ENCODE data around the gene DGKZ.

The DGKZ gene

DNA sequence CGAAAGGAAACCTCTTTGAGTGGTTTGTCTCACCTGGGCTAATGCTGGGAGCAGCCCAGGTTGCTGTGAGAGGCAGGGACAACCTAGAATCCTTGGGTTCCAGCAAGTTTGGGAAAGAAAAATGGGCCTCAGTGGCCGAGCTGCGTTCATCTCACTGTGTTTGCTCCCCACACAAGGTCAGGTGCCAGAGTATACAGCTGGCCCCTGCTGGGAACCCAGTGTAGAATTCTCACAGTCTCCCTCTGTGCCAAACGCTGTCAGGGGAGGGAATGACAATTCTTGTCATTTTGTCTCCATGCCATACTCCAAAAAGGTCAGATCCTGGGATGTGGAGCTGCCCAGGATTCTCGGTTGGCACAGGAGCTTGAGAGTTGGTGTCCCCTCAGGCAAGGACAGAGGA is 4.3 kb downstream of the DGKZ start:
- no peak for DNase-seq (ENCODE audit: insufficient read length)
- no peak for FAIRE-seq
- TF ChIP-seq TAF1 (IDR thresholded peaks at IDR 0.05; ENCODE audit: borderline replicate concordance, low read depth, low read length) (no peak), POLR2A (IDR thresholded peaks at IDR 0.05; ENCODE audit: low read depth, low read length) (no peak), POLR2AphosphoS5 (IDR thresholded peaks at IDR 0.05; ENCODE audit: low read depth, low read length) (no peak)

DNA sequence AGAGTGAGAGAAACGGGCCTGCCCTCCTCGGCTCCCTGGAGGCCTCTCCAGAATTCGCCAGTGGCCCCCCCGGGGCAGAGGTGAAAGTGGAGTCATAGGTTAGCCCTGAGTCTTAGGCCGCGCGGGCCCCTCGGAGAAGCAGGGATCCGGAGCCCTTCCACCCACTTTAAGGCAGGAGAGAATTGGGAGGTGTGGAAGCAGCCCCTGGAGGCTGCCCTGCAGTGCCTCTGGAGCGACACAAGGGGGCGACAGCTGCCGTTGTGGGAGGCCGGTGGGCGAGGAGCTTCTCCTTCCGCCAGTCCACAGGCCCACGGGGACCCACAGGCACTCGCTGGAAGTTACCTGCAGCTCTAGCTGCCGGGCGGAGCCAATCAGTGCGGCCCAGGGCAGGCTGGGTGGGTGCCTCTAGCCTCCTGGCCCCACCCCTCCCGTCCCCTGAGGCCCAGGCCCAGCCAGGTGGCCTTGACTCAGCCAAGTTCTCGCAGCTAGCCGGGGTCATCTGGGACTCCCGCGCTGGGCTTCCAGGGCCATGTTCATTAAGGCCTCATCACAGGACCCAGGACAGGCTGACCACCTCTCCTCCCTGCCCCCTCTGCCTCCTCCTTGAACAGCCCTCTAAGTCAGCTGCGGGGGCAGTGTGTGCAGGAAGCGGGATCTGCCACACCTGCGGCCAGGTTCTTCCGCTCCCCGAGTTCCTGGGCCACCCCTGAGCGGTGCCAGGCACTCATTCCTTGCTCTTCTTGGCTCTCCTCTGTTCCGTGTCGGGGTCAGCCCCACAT is 5.0 kb downstream of the DGKZ start:
- TF ChIP-seq POLR2AphosphoS5 (IDR thresholded peaks at IDR 0.05; ENCODE audit: low read depth, low read length): no peak
- no peak for TF ChIP-seq TAF1 (IDR thresholded peaks at IDR 0.05; ENCODE audit: borderline replicate concordance, low read depth, low read length)
- no peak for TF ChIP-seq POLR2A (IDR thresholded peaks at IDR 0.05; ENCODE audit: low read depth, low read length)
- DNase-seq (ENCODE audit: insufficient read length): peak; percentile 69
- FAIRE-seq: peak; percentile 42

DNA sequence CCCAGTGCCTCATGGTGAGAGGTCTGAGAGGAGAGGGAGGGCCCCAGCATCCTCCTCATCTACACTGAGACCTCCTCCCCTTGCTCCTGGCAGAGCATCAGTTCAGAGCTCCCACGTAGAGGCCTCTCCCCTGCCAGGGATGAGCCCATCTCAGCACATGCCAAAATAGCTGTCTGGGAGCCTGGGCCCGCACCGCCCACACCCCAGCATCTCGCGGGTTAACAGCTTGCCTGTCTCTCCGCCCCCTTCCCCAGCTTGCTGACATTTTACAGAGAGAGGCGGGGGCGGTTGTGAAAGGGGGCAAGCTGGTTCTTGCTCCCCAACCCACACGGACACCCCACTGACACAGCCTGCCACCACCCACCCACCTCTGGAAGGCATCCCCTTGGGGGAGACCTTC is 6.4 kb downstream of the DGKZ start:
- no peak for DNase-seq (ENCODE audit: insufficient read length)
- no peak for FAIRE-seq
- TF ChIP-seq TAF1 (IDR thresholded peaks at IDR 0.05; ENCODE audit: borderline replicate concordance, low read depth, low read length) (no peak), POLR2AphosphoS5 (IDR thresholded peaks at IDR 0.05; ENCODE audit: low read depth, low read length) (no peak), POLR2A (IDR thresholded peaks at IDR 0.05; ENCODE audit: low read depth, low read length) (no peak)

DNA sequence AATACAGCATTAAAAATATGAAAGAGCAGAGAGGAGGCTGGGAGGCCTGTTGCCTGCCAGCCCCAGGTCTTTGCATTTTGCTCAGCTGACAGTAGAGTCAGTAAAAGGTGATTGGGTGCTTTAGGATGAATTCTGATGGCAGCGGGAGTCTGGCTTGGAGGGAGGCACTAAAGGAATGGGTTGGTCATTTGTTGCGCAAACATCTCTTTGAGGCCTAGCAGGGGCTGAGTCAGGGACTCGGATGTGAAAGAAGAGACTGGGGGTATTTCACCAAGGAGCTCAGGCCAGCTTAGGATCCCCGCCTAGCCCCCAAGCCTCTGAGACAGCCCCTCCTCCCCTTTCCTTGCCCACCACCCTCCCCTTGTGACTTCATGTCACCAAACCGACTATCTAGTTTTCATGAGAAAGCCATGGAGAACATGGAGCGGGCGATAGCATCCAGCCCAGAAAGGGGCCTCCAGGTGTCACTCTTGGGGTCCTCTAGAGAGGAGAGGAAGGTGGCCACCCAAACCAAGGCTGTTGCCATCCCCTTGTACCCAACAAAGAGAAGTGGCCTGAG is 9.7 kb downstream of the DGKZ start:
- DNase-seq (ENCODE audit: insufficient read length) (no peak), FAIRE-seq (no peak)
- TF ChIP-seq POLR2A (IDR thresholded peaks at IDR 0.05; ENCODE audit: low read depth, low read length) (no peak), POLR2AphosphoS5 (IDR thresholded peaks at IDR 0.05; ENCODE audit: low read depth, low read length) (no peak), TAF1 (IDR thresholded peaks at IDR 0.05; ENCODE audit: borderline replicate concordance, low read depth, low read length) (no peak)

DNA sequence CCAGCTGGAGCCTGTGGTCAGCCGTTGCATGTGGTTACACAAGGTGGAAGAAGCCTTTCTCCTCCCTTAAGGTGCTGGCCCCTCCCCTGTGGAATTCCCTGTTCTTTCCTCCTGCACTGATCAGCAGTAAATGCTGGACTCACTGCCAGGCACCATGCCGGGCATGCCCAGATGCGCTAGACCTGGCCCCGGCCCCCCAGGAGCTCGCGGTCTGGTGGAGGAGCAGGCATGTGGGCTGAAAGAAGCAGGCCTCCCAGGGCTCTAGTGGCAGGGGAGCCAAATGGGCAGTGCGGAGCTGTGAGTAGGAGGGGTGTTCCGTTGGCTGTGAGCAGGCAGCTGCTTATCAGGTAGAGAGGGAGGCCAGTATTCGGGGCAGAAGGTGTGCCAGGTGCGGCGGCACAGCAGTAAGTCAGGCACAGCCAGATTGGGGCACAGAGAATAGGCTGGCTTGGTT is 10.2 kb downstream of the DGKZ start:
- TF ChIP-seq TAF1 (IDR thresholded peaks at IDR 0.05; ENCODE audit: borderline replicate concordance, low read depth, low read length): no peak
- DNase-seq (ENCODE audit: insufficient read length) (no peak), FAIRE-seq (no peak)

DNA sequence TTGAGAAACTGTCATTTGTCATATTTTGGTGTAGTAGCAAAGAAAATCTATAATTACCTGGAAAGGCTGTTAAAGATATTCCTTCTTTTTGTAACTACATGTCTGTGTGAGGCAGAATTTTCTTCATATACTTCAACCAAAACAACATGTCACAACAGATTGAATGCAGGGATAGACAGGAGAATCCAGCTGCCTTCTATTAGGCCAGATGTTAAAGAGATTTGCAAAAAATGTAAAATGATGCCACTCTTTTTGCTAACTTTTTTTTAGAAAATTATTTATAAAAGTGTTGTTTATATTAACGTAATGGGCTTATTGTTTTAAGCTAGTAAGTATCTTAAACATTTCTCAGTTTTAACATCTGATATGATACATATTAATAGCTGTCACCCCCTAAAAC is 12.7 kb downstream of the DGKZ start:
- no peak for DNase-seq (ENCODE audit: insufficient read length)
- FAIRE-seq: no peak
- TF ChIP-seq POLR2A (IDR thresholded peaks at IDR 0.05; ENCODE audit: low read depth, low read length): no peak
- TF ChIP-seq TAF1 (IDR thresholded peaks at IDR 0.05; ENCODE audit: borderline replicate concordance, low read depth, low read length): no peak
- TF ChIP-seq POLR2AphosphoS5 (IDR thresholded peaks at IDR 0.05; ENCODE audit: low read depth, low read length): no peak

DNA sequence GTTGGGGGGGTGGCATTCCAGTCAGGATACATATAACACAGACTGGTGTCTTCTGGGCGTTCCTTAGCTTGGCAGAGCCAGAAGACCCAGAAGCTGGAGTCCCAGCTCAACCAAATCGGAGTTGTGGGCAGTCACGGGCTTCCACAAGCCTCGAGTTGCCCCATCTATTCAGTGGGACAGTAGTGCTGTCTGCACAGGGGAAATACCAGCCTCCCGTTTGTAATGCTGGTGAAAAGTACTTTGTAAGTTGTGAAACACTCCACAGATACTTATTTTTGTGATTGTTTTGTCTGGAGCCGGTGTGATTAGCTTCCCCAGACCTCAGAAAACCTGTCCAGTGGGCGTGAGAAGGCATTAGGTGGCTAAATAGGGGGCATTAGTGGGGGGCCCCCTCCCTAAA is 13.6 kb downstream of the DGKZ start:
- FAIRE-seq: no peak
- TF ChIP-seq TAF1 (IDR thresholded peaks at IDR 0.05; ENCODE audit: borderline replicate concordance, low read depth, low read length) (no peak), POLR2A (IDR thresholded peaks at IDR 0.05; ENCODE audit: low read depth, low read length) (no peak)
- no peak for DNase-seq (ENCODE audit: insufficient read length)

DNA sequence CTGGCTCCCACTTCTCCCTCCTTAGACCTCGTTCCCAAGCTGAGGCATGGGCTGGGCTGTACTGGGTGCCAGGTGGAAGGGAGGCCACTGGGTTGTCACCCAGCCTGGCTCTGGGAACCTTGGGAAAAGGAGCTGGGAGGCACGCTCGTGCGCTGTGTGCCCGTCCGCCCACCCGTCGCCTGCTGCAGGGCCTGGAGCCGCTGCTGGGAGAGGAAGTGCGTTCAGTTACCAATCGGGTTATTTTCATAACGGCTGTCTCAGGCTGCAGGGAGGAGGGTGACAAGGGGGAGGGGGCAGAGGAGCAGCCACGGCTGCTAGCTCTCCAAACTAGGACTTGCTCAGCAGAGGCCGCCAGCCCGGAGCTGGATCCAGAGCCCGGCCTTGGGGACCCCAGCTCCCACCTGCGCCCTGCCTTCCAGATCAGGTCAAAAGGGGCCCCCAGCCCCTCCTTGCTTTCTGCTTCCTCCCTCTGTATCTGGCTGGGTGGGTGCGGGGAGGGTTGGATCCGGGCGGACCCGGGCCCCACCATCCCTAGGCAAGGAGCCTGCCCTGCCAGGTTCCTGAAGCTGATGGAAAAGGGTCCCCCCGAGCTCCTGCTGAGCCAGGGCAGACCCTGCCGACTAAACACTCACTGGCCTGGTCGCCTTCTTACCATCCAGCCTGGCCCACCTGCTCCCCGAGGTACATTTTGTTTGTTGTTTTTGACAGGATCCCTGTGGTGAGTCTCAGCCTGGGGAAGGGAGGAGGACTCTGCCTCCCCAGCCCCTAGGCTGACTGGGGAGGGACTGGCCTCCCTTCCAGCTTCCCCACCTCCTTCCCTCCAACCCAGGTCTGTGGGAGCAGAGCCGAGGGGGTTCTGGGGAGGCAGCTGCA is 14.3 kb downstream of the DGKZ start:
- peak; percentile 57; the same call in 1 of the 2 replicates for TF ChIP-seq POLR2AphosphoS5 (IDR thresholded peaks at IDR 0.05; ENCODE audit: low read depth, low read length)
- peak; percentile 78 for TF ChIP-seq POLR2A (IDR thresholded peaks at IDR 0.05; ENCODE audit: low read depth, low read length)
- peak; percentile 60; the same call in 1 of the 2 replicates for TF ChIP-seq TAF1 (IDR thresholded peaks at IDR 0.05; ENCODE audit: borderline replicate concordance, low read depth, low read length)
- peak; percentile 100 for FAIRE-seq
- peak; percentile 97 for DNase-seq (ENCODE audit: insufficient read length)

DNA sequence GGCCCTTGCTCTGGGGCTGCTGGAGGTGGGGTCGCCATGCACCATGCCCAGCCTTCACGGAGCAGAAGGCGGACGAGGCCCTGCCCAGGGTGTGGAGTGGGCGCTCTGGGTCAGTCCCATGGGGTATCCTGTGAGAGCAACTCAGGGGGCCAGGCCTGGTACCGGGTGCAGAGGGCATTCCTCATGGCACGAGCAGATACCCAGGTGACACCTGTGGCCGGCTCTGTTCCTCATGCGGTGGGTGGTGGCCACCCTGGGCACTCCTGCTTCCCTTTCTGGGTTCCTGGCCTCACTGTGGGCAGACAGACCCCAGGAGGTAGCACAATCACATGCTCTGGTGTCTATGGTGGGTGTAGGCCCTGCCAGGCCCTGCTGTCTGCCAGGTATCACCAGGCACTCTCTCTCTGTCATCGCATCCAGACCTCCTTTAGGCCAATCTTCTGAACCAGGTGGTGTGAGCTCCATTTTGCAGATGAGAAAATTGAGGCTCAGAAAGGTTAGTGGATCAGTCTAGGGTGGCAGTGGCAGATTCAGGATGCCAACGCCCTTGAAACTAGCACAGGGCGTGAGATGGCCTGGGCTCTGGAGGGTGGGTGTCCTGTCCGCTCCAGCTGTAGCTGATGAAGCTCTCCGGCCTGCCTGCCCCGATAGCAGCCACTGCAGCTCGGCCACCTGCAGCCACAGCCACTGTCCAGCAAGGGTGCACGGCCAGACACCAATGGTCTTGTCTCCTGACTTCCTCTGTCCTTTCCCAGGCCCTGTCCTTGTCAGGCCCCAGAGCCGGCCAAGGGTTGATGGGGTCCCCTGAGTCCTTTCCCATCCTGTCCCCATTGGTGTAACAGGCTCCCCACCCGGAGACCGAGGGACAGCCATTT is 15.1 kb downstream of the DGKZ start:
- TF ChIP-seq POLR2A (IDR thresholded peaks at IDR 0.05; ENCODE audit: low read depth, low read length) (no peak), POLR2AphosphoS5 (IDR thresholded peaks at IDR 0.05; ENCODE audit: low read depth, low read length) (no peak)
- DNase-seq (ENCODE audit: insufficient read length): no peak
- FAIRE-seq: peak; percentile 63

DNA sequence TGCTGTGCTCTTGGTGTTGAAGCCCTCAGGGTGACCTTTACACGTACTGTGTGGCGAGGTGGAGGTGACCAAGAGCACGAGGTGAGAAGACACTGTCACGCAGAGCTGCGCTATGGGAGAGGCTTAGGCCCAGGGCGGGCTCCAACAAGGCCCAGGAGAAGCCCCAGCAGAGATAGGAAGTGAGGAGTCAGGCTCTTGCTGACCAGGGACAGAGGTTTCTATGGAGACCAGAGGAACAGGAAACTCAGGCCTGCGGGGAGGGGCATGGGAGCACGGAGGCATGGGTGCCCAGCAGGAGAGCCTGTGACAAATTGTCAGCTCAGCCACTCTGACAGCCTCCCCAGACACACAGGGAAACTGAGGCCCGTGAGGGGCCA is 15.8 kb downstream of the DGKZ start:
- DNase-seq (ENCODE audit: insufficient read length) (no peak), FAIRE-seq (no peak)
- no peak for TF ChIP-seq POLR2AphosphoS5 (IDR thresholded peaks at IDR 0.05; ENCODE audit: low read depth, low read length)
- TF ChIP-seq POLR2A (IDR thresholded peaks at IDR 0.05; ENCODE audit: low read depth, low read length): no peak
- no peak for TF ChIP-seq TAF1 (IDR thresholded peaks at IDR 0.05; ENCODE audit: borderline replicate concordance, low read depth, low read length)

DNA sequence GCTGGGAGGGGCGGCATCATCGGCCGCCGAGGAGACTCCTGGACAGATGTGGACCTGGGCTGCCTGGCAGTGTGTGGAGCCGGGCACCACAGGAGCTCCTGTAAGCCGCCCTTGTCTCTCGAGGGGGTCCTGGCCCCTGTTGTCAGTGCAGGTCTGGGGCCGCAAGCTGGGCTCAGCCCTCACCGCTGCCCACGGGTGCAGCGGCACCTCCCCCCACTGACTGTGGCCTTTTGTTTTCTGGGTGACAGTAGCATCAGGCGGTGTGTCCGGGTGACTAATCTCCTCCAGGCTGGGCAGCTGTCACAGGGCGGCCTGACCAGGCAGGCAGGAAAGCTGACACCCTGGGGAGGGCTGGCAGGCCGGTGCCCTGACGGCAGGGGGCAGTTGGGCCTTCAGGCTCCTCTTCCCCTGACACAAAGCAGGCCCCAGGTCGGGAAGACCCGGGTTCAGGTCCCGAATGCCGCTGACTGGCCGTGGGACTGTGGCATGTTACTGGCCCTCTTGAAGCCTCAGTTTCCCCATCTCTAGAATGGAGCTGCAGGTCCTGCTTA is 16.3 kb downstream of the DGKZ start:
- TF ChIP-seq TAF1 (IDR thresholded peaks at IDR 0.05; ENCODE audit: borderline replicate concordance, low read depth, low read length) (no peak), POLR2A (IDR thresholded peaks at IDR 0.05; ENCODE audit: low read depth, low read length) (no peak), POLR2AphosphoS5 (IDR thresholded peaks at IDR 0.05; ENCODE audit: low read depth, low read length) (no peak)
- FAIRE-seq (no peak), DNase-seq (ENCODE audit: insufficient read length) (no peak)

All from GM12892 (cell line).